ENCODE data around the gene EGFLAM. TPM values are rescaled to one million over a fixed set of nuclear protein-coding genes. Genes with fewer than 3 reads are reported as not detected.

EGFLAM gene
- total and polyA plus RNA-seq, 9 of the 15 experiments (the other 6 are each of a cell fraction or from before 2014, with no cell fraction given) = 0.09 to 2.5 (median 1.0) TPM

DNA sequence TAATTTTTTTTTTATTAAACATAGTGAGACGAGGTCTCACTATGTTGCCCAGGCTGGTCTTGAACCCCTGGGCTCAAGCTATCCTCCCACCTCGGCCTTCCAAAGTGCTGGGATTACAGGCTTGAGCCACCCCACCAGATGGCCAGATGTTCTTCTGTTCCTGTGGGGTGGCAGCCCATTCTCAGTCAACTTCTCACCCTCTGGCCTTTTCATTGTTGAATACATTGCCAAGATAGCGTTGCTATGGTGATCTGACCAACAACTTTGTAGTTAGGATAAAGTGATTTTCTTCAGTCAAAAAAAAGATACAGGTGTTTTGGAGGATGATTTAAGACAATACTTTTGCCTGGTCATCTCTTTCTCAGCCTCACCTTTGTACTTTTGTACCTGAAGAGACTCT, 109.1 kb downstream of the EGFLAM start:
- intact Hi-C loops (cut with micrococcal nuclease) (no loop called here), in situ Hi-C loops (cut with MboI) (no loop called here)
- H3K27ac ChIP-seq (ENCODE audit: extremely low read depth, low read depth, low read length) = no peak overlapping the region
- H3K4me3 ChIP-seq = no peak overlapping the region
- H3K79me2 ChIP-seq (ENCODE audit: control insufficient read depth, insufficient read depth, low read length) = no peaks in the 10 kb centered on the region
- no peaks in the 10 kb centered on the region for H3K9me3 ChIP-seq (replicated peaks; ENCODE audit: control insufficient read depth, insufficient read depth, low read depth, low read length)
- H3K27me3 ChIP-seq (ENCODE audit: control insufficient read depth in 2 of 2, insufficient read depth in 2 of 2, low read length in 2 of 2) = no peaks in the 10 kb centered on the region
- WGBS (ENCODE audit: insufficient coverage, low coverage, missing lambda C conversion rate) = 3% methylated on average over 3 of the region's 3 CpGs
- no peak for ATAC-seq
- H3K9me1 ChIP-seq (ENCODE audit: control insufficient read depth, insufficient read depth, low read length) = no peaks in the 10 kb centered on the region
- FAIRE-seq = peak; percentile 35
- no TSS peak for BruUV-seq (replicated peaks)
- H3K9ac ChIP-seq (ENCODE audit: insufficient read depth in 1 of 2, low read depth in 2 of 2, low read length in 2 of 2) = no peak overlapping the region
- H2AFZ ChIP-seq (ENCODE audit: low read depth, low read length) = no peak overlapping the region
- ChIA-PET POLR2A (no interaction called here), CTCF (ENCODE audit: low intra/inter-chr PET ratio) (no interaction called here)
- H3K4me1 ChIP-seq (replicated peaks in 1 of 2; ENCODE audit: control insufficient read depth in 2 of 2, insufficient read depth in 2 of 2, low read length in 2 of 2) = no peaks in the 10 kb centered on the region; a peak in 1 of 5 replicates
- H3K4me2 ChIP-seq (ENCODE audit: insufficient read depth, low read length) = no peak overlapping the region
- peak in 1 of 4 experiments; percentile 20 for DNase-seq (ENCODE audit: extremely low read depth in 1 of 4, low spot score in 3 of 4)
- H4K20me1 ChIP-seq (replicated peaks; ENCODE audit: control insufficient read depth, insufficient read depth, low read length) = no peaks in the 10 kb centered on the region
- no peak for TF ChIP-seq NFE2 (IDR thresholded peaks at IDR 0.05; ENCODE audit: low read depth)
- peak; percentile 37 for TF ChIP-seq TBP (optimal IDR thresholded peaks at IDR 0.05; ENCODE audit: low read depth, low read length)
- TF ChIP-seq, protein P1, sequence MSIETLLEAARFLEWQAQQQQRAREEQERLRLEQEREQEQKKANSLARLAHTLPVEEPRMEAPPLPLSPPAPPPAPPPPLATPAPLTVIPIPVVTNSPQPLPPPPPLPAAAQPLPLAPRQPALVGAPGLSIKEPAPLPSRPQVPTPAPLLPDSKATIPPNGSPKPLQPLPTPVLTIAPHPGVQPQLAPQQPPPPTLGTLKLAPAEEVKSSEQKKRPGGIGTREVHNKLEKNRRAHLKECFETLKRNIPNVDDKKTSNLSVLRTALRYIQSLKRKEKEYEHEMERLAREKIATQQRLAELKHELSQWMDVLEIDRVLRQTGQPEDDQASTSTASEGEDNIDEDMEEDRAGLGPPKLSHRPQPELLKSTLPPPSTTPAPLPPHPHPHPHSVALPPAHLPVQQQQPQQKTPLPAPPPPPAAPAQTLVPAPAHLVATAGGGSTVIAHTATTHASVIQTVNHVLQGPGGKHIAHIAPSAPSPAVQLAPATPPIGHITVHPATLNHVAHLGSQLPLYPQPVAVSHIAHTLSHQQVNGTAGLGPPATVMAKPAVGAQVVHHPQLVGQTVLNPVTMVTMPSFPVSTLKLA (conservative IDR thresholded peaks at IDR 0.05) = no peak
- TF ChIP-seq RFX1 (IDR thresholded peaks at IDR 0.05) = peak; percentile 81
- no peak for TF ChIP-seq PHB2 (IDR thresholded peaks at IDR 0.05; ENCODE audit: low read depth)
- no peak for TF ChIP-seq JUNB (CRISPR knock-in tag; conservative IDR thresholded peaks at IDR 0.05)
- no peaks in the 10 kb centered on the region for H3K36me3 ChIP-seq (ENCODE audit: control insufficient read depth, insufficient read depth, low read length)

Data from K562 (cell line).